ENCODE measurements around the gene TRIM27. TPM values are rescaled to one million over a fixed set of nuclear protein-coding genes. Genes with fewer than 3 reads are reported as not detected.

The TRIM27 gene
- total RNA-seq, 1 donor from 2014 or later = 53.5 TPM

DNA sequence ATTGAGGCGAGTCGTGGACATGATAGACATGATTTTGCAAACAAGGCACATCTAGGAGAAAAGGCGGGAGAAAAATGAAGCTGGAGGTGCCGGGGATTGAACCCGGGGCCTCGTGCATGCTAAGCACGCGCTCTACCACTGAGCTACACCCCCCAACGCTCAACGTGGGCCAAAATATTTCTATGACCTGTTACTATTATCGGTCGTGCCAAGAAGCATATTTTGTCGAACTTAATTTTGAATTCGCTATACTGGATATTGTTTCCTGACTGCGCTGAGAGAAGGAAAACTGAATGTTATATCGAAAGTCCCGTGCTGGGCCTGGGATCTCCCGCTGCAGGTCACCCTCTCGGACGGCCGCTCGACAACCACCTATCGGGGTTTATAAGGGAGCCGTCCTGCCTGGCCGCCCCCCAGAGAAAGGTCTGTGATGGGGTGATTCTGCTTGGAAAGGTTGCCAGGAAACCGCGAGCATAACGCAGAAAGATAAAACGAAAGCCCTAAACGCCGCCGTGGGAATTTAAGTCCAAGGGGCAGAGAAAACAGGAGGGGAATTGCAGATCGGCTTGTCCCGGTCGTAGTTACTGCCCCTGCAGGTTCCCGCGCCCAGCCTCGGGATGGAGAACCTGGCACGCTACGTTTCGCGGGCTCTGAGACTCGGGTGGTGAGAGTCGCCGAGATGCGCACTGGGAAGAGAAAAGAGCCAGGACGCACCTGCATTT, 60.0 kb downstream of the TRIM27 start:
- H3K9me3 Mint-ChIP-seq (ENCODE audit: low read depth) = peaks cover 5% of the 10 kb centered on the region
- peaks cover 9% of the 10 kb centered on the region for H3K27me3 Mint-ChIP-seq (ENCODE audit: low read depth)
- H3K36me3 Mint-ChIP-seq (ENCODE audit: low read depth) = no peaks in the 10 kb centered on the region
- H3K4me1 Mint-ChIP-seq (ENCODE audit: low read depth) = peaks cover 22% of the 10 kb centered on the region
- TF ChIP-seq, protein P1, sequence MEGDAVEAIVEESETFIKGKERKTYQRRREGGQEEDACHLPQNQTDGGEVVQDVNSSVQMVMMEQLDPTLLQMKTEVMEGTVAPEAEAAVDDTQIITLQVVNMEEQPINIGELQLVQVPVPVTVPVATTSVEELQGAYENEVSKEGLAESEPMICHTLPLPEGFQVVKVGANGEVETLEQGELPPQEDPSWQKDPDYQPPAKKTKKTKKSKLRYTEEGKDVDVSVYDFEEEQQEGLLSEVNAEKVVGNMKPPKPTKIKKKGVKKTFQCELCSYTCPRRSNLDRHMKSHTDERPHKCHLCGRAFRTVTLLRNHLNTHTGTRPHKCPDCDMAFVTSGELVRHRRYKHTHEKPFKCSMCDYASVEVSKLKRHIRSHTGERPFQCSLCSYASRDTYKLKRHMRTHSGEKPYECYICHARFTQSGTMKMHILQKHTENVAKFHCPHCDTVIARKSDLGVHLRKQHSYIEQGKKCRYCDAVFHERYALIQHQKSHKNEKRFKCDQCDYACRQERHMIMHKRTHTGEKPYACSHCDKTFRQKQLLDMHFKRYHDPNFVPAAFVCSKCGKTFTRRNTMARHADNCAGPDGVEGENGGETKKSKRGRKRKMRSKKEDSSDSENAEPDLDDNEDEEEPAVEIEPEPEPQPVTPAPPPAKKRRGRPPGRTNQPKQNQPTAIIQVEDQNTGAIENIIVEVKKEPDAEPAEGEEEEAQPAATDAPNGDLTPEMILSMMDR (IDR thresholded peaks at IDR 0.05) = no peak
- no peak for DNase-seq (ENCODE audit: low spot score)
- H3K27ac Mint-ChIP-seq (ENCODE audit: unreplicated experiment) = peak overlapping the region; percentile 90
- H3K4me3 Mint-ChIP-seq (ENCODE audit: unreplicated experiment) = peak overlapping the region; percentile 90

DNA sequence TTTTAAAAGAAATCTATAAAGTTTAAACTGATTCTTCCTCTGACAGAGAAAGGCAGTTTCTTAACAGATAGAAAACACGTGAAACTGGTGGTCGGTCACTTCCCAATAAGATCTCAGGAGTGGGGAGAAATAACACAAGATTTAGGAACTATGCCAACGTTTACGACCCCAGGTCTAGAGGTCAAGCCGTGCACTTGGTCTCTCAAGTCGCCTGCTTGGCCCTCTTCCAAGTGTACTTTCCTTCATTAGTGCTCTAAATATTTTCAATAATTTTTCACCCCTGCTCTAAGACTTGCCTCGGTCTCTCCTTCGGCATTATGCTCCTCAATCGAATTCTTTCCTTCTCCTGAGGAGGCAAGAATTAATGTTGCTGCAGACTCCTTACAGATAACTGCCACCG, 61.7 kb downstream of the TRIM27 start:
- H3K9me3 Mint-ChIP-seq (ENCODE audit: low read depth) = peaks cover 5% of the 10 kb centered on the region
- TF ChIP-seq, protein P1 (IDR thresholded peaks at IDR 0.05) = no peak
- no peak overlapping the region for H3K27ac Mint-ChIP-seq (ENCODE audit: unreplicated experiment)
- no peak for DNase-seq (ENCODE audit: low spot score)
- H3K4me1 Mint-ChIP-seq (ENCODE audit: low read depth) = peaks cover 21% of the 10 kb centered on the region
- H3K4me3 Mint-ChIP-seq (ENCODE audit: unreplicated experiment) = no peak overlapping the region
- H3K36me3 Mint-ChIP-seq (ENCODE audit: low read depth) = no peaks in the 10 kb centered on the region
- H3K27me3 Mint-ChIP-seq (ENCODE audit: low read depth) = peaks cover 9% of the 10 kb centered on the region

DNA sequence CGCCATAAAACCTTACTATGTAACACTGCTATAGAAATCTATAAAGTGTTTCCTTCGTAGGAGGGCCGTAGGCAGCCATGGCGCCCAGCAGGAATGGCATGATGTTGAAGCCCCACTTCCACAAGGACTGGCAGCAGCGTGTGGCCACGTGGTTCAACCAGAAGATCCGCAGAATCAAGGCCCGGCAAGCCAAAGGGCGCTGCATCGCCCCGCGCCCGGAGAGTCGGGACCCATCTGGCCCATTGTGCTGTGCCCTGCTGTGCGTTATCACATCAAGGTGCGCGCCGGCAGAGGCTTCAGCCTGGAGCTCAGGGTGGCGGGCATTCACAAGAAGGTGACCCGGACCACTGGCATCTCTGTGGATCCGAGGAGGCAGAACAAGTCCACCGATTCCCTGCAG, 62.4 kb downstream of the TRIM27 start:
- Mint-ChIP-seq H3K36me3 (ENCODE audit: low read depth) (no peaks in the 10 kb centered on the region), H3K4me3 (ENCODE audit: unreplicated experiment) (no peak overlapping the region), H3K9me3 (ENCODE audit: low read depth) (peaks cover 7% of the 10 kb centered on the region), H3K27ac (ENCODE audit: unreplicated experiment) (no peak overlapping the region), H3K27me3 (ENCODE audit: low read depth) (peaks cover 10% of the 10 kb centered on the region), H3K4me1 (ENCODE audit: low read depth) (peaks cover 18% of the 10 kb centered on the region)
- no peak for DNase-seq (ENCODE audit: low spot score)
- TF ChIP-seq, protein P1 (IDR thresholded peaks at IDR 0.05) = no peak

GRCh38 chr6:28860581-28860980, 63.2 kb downstream of the TRIM27 start:
- Mint-ChIP-seq H3K4me1 (ENCODE audit: low read depth) (peaks cover 18% of the 10 kb centered on the region), H3K36me3 (ENCODE audit: low read depth) (no peaks in the 10 kb centered on the region), H3K27ac (ENCODE audit: unreplicated experiment) (no peak overlapping the region), H3K4me3 (ENCODE audit: unreplicated experiment) (no peak overlapping the region), H3K27me3 (ENCODE audit: low read depth) (peaks cover 11% of the 10 kb centered on the region), H3K9me3 (ENCODE audit: low read depth) (peaks cover 5% of the 10 kb centered on the region)
- no peak for DNase-seq (ENCODE audit: low spot score)
- TF ChIP-seq, protein P1 (IDR thresholded peaks at IDR 0.05) = no peak

- Mint-ChIP-seq H3K36me3 (ENCODE audit: low read depth) (no peaks in the 10 kb centered on the region), H3K4me3 (ENCODE audit: unreplicated experiment) (no peak overlapping the region), H3K9me3 (ENCODE audit: low read depth) (peaks cover 3% of the 10 kb centered on the region), H3K27me3 (ENCODE audit: low read depth) (peaks cover 11% of the 10 kb centered on the region), H3K4me1 (ENCODE audit: low read depth) (peaks cover 10% of the 10 kb centered on the region), H3K27ac (ENCODE audit: unreplicated experiment) (no peak overlapping the region)
- TF ChIP-seq, protein P1 (IDR thresholded peaks at IDR 0.05) = no peak
- no peak for DNase-seq (ENCODE audit: low spot score)
Measured at GRCh38 chr6:28858963-28859362, 64.8 kb downstream of the TRIM27 start.
